Lung (tissue), 12 donors: ENCODE measurements around the gene SH3GL1. TPM values are rescaled to one million over a fixed set of nuclear protein-coding genes. Genes with fewer than 3 reads are reported as not detected.

Source experiments
- ATAC-seq: fragments of 200-7000 bp; cut with Tn5 transposase; one replicate; pipeline ENCODE4 v1.9.1; 2020; ENCODE audit warnings: moderate number of reproducible peaks; ENCODE audit not compliant: insufficient read depth, low FRiP score
- DNase-seq, 3 donors: peaks; one replicate each; pipeline ENCODE4 v3.0.0-alpha.2; 2013 to 2017
- H3K27ac ChIP-seq, 2 donors: one replicate each; pipeline ENCODE4 v1.5.1; 2013; ENCODE audit warnings: mild to moderate bottlenecking in 2 of 2, moderate library complexity in 2 of 2, control low read depth in 1 of 2, inconsistent platforms in 1 of 2, low read depth in 1 of 2, low read length in 1 of 2
- H3K27me3 ChIP-seq, 3 donors: one replicate each; pipeline ENCODE4 v1.5.1; 2013; ENCODE audit warnings: low read length in 2 of 3; ENCODE audit not compliant: control insufficient read depth in 3 of 3, insufficient read depth in 3 of 3
- H3K36me3 ChIP-seq, 4 donors: one replicate each; pipeline ENCODE4 v1.5.1; 2013; ENCODE audit warnings: low read length in 4 of 4, mild to moderate bottlenecking in 1 of 4, moderate library complexity in 1 of 4; ENCODE audit not compliant: control insufficient read depth in 4 of 4, insufficient read depth in 4 of 4
- H3K4me1 ChIP-seq, 5 donors: one replicate each; pipeline ENCODE4 v1.5.1; 2013; ENCODE audit warnings: low read length in 5 of 5, mild to moderate bottlenecking in 2 of 5, moderate library complexity in 1 of 5; ENCODE audit not compliant: control insufficient read depth in 5 of 5, insufficient read depth in 5 of 5
- H3K4me3 ChIP-seq: one replicate; pipeline ENCODE4 v1.5.1; 2013; ENCODE audit warnings: mild to moderate bottlenecking, control low read depth, moderate library complexity
- H3K9ac ChIP-seq, 2 donors: one replicate each; pipeline ENCODE4 v1.5.1; 2013; ENCODE audit warnings: low read length in 2 of 2, control low read depth in 1 of 2; ENCODE audit not compliant: insufficient read depth in 1 of 2
- H3K9me3 ChIP-seq, 4 donors: one replicate each; pipeline ENCODE4 v1.5.1; 2013; ENCODE audit warnings: low read length in 3 of 4, mild to moderate bottlenecking in 1 of 4, moderate library complexity in 1 of 4; ENCODE audit not compliant: control insufficient read depth in 4 of 4, insufficient read depth in 3 of 4
- CTCF ChIP-seq: IDR thresholded peaks from 2 replicates; pipeline ENCODE4 v1.5.1; 2012; ENCODE audit warnings: mild to moderate bottlenecking; ENCODE audit errors: control extremely low read depth, extremely low read depth
- WGBS, 2 donors: extraction: QIAGEN DNeasy Blood & Tissue Kit; methylation state at CpG; one replicate each; pipeline ENCODE4 v1.1.7; 2013; 5-methylcytosine and 5-hydroxymethylcytosine counted together
- polyA plus RNA-seq, 2 donors: library from polyadenylated mRNA; stranded (reverse); fragments of 200-250 nt; gene quantifications; one replicate each; pipeline ENCODE4 v1.2.1, GENCODE V29; 2013
- total RNA-seq, 2 donors: library from RNA; depleted of rRNA in 1 of 2; stranded (reverse); fragments of >200 nt in 1 of 2; gene quantifications; one replicate each; pipeline ENCODE4 v1.2.1, GENCODE V29; 2014 to 2021
- donor health status: control.
- donor health status: control.
- donor health status: Bipolar disorder and iron deficiency.
- donor health status: healthy.
- donor health status: DM: yes; HTN: yes; CAD: no.

SH3GL1 gene
- total and polyA plus RNA-seq, 4 donors, result 30.6 to 68.6 (median 59.2) TPM

GRCh38 chr19:4445963-4446703 is 45.8 kb upstream of the SH3GL1 start:
- Histone ChIP-seq H3K9ac (no peak overlapping the region), H3K27ac (no peak overlapping the region), H3K4me3 (no peak overlapping the region), H3K36me3 (peaks cover 13 to 62% (median 22%) of the 10 kb centered on the region in 4 donors), H3K9me3 (no peaks in the 10 kb centered on the region), H3K4me1 (peaks cover 0 to 5% (median 0%) of the 10 kb centered on the region in 5 donors), H3K27me3 (no peaks in the 10 kb centered on the region)
- no peak for ATAC-seq
- TF ChIP-seq CTCF, result no peak
- no peak for DNase-seq
- 94 to 95% methylated on average over 58 of the region's 58 CpGs for WGBS, 2 donors

- Histone ChIP-seq H3K9me3 (no peaks in the 10 kb centered on the region), H3K9ac (no peak overlapping the region), H3K27me3 (no peaks in the 10 kb centered on the region), H3K4me1 (peaks cover 0 to 5% (median 0%) of the 10 kb centered on the region in 5 donors), H3K4me3 (no peak overlapping the region), H3K36me3 (peaks cover 9 to 60% (median 21%) of the 10 kb centered on the region in 4 donors), H3K27ac (no peak overlapping the region)
- no peak for TF ChIP-seq CTCF
- 84 to 85% methylated on average over 34 to 36 of the region's 36 CpGs for WGBS, 2 donors
- DNase-seq (no peak), ATAC-seq (no peak)
Measured at GRCh38 chr19:4444765-4445741, 44.7 kb upstream of the SH3GL1 start.

GRCh38 chr19:4443966-4444764 is 43.8 kb upstream of the SH3GL1 start:
- Histone ChIP-seq H3K4me1 (peaks cover 0 to 4% (median 0%) of the 10 kb centered on the region in 5 donors), H3K9ac (no peak overlapping the region), H3K36me3 (peaks cover 8 to 54% (median 19%) of the 10 kb centered on the region in 4 donors), H3K27ac (no peak overlapping the region), H3K27me3 (no peaks in the 10 kb centered on the region), H3K9me3 (no peaks in the 10 kb centered on the region), H3K4me3 (no peak overlapping the region)
- TF ChIP-seq CTCF, result no peak
- no peak for DNase-seq
- ATAC-seq, result no peak
- WGBS, 2 donors, result 88 to 89% methylated on average over 20 of the region's 20 CpGs
